GM10266 (cell line): Measurements from ENCODE around the gene KCNJ6.

Experiments
- DNase-seq: peaks from one replicate; pipeline ENCODE4 v3.0.0; 2012; ENCODE audit errors: extremely low spot score
- CTCF ChIP-seq: IDR thresholded peaks from 2 replicates; pipeline ENCODE4 v1.5.1; 2012; ENCODE audit warnings: mild to moderate bottlenecking, low read depth; ENCODE audit not compliant: control insufficient read depth, insufficient read depth; ENCODE audit errors: missing control alignments

Gene KCNJ6

DNA sequence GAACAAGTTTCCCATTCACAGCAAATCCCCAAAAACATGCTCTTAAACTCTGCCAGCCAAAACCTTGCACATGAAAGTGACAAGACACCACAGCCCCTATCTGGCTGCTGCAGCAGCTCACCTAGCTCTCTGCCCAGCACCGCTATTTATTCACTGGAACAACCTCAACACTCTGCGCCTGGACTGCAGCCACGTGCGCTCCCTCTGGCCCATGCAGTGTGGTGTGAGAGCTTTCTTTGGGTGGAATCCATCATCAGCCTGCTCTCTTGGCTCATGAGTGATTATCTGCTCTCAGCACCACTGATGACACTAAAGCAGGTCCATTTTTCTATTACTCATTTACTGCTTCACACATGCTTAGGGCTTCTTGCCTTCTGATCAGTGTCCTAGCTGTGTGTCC lies 11.4 kb downstream of the KCNJ6 start:
- no peak for DNase-seq
- TF ChIP-seq CTCF: no peak

DNA sequence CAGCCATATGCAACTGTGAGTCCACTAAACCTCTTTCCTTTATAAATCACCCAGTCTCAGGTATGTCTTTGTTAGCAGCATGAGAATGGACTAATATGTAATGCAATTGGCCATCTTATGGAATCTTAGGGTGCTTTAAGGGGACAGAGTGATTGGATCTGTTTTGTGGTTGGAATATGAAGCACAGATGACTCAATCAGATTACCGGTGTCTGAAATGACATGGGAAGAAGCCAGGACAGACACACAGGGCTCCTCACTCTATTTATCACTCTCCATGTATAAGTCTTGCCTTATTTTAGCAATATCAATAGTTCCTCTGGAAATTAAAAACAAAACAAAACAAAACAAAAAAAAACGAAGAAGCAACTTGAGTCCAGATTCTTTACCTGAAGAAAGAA lies 12.9 kb downstream of the KCNJ6 start:
- DNase-seq: no peak
- TF ChIP-seq CTCF: no peak

- TF ChIP-seq CTCF: no peak
- no peak for DNase-seq
Observed at GRCh38 chr21:37899146-37899545, 17.1 kb downstream of the KCNJ6 start.

GRCh38 chr21:37896788-37897187 lies 19.5 kb downstream of the KCNJ6 start:
- no peak for TF ChIP-seq CTCF
- DNase-seq: no peak

DNA sequence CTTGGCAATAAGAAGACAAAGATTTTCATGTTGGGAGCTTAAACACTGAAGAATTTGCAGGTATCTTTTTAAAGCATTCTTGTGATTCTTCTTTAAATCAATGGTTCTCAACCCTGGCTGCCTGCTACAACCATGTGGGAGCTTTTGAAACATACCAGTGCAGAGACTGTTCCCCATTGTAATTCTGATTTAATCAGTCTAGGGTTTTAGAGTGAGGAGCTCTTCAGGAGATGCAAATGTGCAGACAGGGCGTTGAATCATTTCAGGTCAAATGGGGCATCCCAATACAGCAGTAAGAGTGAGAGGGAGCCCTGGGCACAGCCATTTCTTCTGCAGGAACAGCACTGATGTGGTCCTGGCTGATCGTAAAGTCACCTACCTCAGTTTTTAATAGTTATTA lies 24.3 kb downstream of the KCNJ6 start:
- TF ChIP-seq CTCF: no peak
- no peak for DNase-seq

DNA sequence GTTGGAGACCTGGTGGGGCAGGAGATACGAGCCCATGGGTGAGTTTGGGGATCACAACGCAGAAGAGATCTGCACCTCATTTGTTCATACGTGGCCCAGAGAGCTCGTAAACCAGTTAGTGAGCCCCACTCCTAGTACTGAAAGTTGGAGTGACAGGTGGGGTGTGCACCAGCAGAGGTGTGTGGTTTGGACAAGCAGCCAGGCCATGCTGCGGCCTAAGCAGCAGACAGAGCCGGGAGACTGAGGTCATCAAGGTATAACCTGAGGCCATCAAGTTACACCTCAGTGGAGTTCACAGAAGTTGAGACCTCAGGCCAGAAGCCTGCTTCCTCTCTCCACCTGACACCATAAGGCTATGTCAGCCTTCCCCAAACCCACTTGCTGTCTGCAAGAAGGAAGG lies 27.6 kb downstream of the KCNJ6 start:
- no peak for TF ChIP-seq CTCF
- DNase-seq: no peak

GRCh38 chr21:37886726-37887299 lies 29.4 kb downstream of the KCNJ6 start:
- no peak for DNase-seq
- no peak for TF ChIP-seq CTCF
